CD14-positive monocyte (primary cell): Measurements from ENCODE around the gene KHDC4. TPM values are rescaled to one million over a fixed set of nuclear protein-coding genes. Genes with fewer than 3 reads are reported as not detected.
"Not testable (repeated sequence)": the region's sequence is repeated elsewhere in the genome, so short reads cannot be mapped to it uniquely, and the experiment has no call there.

Source experiments
- DNase-seq, 3 donors: peaks; one replicate each; pipeline ENCODE4 v3.0.0-alpha.2; 2011 to 2022
- H2AFZ ChIP-seq: 2 replicates; pipeline ENCODE4 v1.6.0; 2012; ENCODE audit warnings: mild to moderate bottlenecking, low read depth, low read length, inconsistent platforms; ENCODE audit not compliant: insufficient read depth, poor library complexity, severe bottlenecking
- H3K27ac ChIP-seq, 2 donors: 1 replicate in 1 of 2; 2 replicates in 1 of 2; pipeline ENCODE4 v1.5.1; 2012 to 2013; ENCODE audit warnings: low read length in 2 of 2, control low read depth in 1 of 2, inconsistent platforms in 1 of 2, low read depth in 1 of 2, mild to moderate bottlenecking in 1 of 2
- H3K27me3 ChIP-seq, 2 donors: one replicate each; pipeline versions ENCODE4 v1.6.0 to v1.6.1; 2011 to 2013; ENCODE audit warnings: low read length in 2 of 2; ENCODE audit not compliant: control insufficient read depth in 2 of 2, insufficient read depth in 2 of 2
- H3K36me3 ChIP-seq, 2 donors: replicated peaks in 1 of 2; 1 replicate in 1 of 2; 2 replicates in 1 of 2; pipeline versions ENCODE4 v1.5.1 to v1.6.1; 2012 to 2013; ENCODE audit warnings: low read length in 2 of 2, control low read depth in 1 of 2, inconsistent platforms in 1 of 2, mild to moderate bottlenecking in 1 of 2; ENCODE audit not compliant: insufficient read depth in 2 of 2, control insufficient read depth in 1 of 2
- H3K4me1 ChIP-seq, 2 donors: 1 replicate in 1 of 2; 2 replicates in 1 of 2; pipeline versions ENCODE4 v1.5.1 to v1.6.1; 2012 to 2013; ENCODE audit warnings: low read length in 2 of 2, control low read depth in 1 of 2, inconsistent platforms in 1 of 2, mild to moderate bottlenecking in 1 of 2, moderate library complexity in 1 of 2; ENCODE audit not compliant: insufficient read depth in 2 of 2, control insufficient read depth in 1 of 2
- H3K4me2 ChIP-seq: replicated peaks from 2 replicates; pipeline ENCODE3; 2012; ENCODE audit warnings: low read length, moderate library complexity, mild to moderate bottlenecking; ENCODE audit not compliant: poor library complexity, severe bottlenecking; ENCODE audit errors: extremely low read depth
- H3K4me3 ChIP-seq, 3 experiments: fragments of 200-600 bp in 1 of 3; sonication (generic) in 1 of 3; replicated peaks in 1 of 3; 1 replicate in 2 of 3; 2 replicates in 1 of 3; pipeline ENCODE4 v1.5.1; 2011 to 2013; ENCODE audit warnings: low read length in 3 of 3, mild to moderate bottlenecking in 3 of 3, control low read depth in 2 of 3, low read depth in 2 of 3, inconsistent platforms in 1 of 3, moderate library complexity in 1 of 3
- H3K79me2 ChIP-seq: 2 replicates; pipeline ENCODE4 v1.6.0; 2012; ENCODE audit warnings: mild to moderate bottlenecking, control low read depth, inconsistent platforms, low read length, moderate library complexity; ENCODE audit not compliant: insufficient read depth
- H3K9ac ChIP-seq: 2 replicates; pipeline ENCODE4 v1.6.0; 2017; ENCODE audit warnings: low read length, mild to moderate bottlenecking; ENCODE audit not compliant: insufficient read depth, poor library complexity, severe bottlenecking
- H3K9me3 ChIP-seq, 2 donors: replicated peaks in 1 of 2; 1 replicate in 1 of 2; 2 replicates in 1 of 2; pipeline versions ENCODE4 v1.5.1 to v1.6.1; 2012 to 2013; ENCODE audit warnings: low read length in 2 of 2, control low read depth in 1 of 2; ENCODE audit not compliant: control insufficient read depth in 1 of 2, insufficient read depth in 1 of 2
- H4K20me1 ChIP-seq: 2 replicates; pipeline ENCODE4 v1.6.0; 2012; ENCODE audit warnings: mild to moderate bottlenecking, low read length, control low read depth, moderate library complexity; ENCODE audit not compliant: insufficient read depth
- H3K27ac Mint-ChIP-seq, 7 donors: one replicate each; pipeline ENCODE4 v1.8.0; 2020; ENCODE audit warnings: mild to moderate bottlenecking in 7 of 7, mixed read lengths in 7 of 7, moderate library complexity in 6 of 7, inconsistent platforms in 2 of 7
- H3K27me3 Mint-ChIP-seq, 3 donors: one replicate each; pipeline ENCODE4 v1.8.0; 2021 to 2022; ENCODE audit warnings: low read depth in 3 of 3, mild to moderate bottlenecking in 3 of 3, mixed read lengths in 3 of 3, moderate library complexity in 3 of 3, inconsistent platforms in 1 of 3
- H3K36me3 Mint-ChIP-seq, 2 donors: one replicate each; pipeline ENCODE4 v1.8.0; 2020; ENCODE audit warnings: mixed read lengths in 2 of 2, inconsistent platforms in 1 of 2, mild to moderate bottlenecking in 1 of 2
- H3K4me1 Mint-ChIP-seq: one replicate; pipeline ENCODE4 v1.8.0; 2020; ENCODE audit warnings: mild to moderate bottlenecking, mixed read lengths
- H3K4me3 Mint-ChIP-seq, 2 donors: one replicate each; pipeline ENCODE4 v1.8.0; 2020; ENCODE audit warnings: mild to moderate bottlenecking in 2 of 2, mixed read lengths in 2 of 2, moderate library complexity in 1 of 2
- H3K9me3 Mint-ChIP-seq, 7 donors: one replicate each; pipeline ENCODE4 v1.8.0; 2020 to 2022; ENCODE audit warnings: mixed read lengths in 7 of 7, mild to moderate bottlenecking in 6 of 7, moderate library complexity in 6 of 7, inconsistent platforms in 2 of 7
- WGBS: methylation state at CpG from one replicate; pipeline ENCODE4 v1.1.5; 2013; ENCODE audit warnings: missing lambda C conversion rate; ENCODE audit not compliant: insufficient coverage; 5-methylcytosine and 5-hydroxymethylcytosine counted together
- intact Hi-C, 2 donors: fragments of 100-400 bp; cut with micrococcal nuclease; formaldehyde crosslinking; loops; one replicate each; pipeline versions ENCODE4 v1.15.0 to v1.15.1; 2023
- polyA plus RNA-seq, 3 donors: library from polyadenylated mRNA; depleted of rRNA in 1 of 3; unstranded in 2 of 3; stranded (reverse) in 1 of 3; fragments of 300-500 nt in 2 of 3; fragments of >200 nt in 1 of 3; fragmentation: Illumina TruSeq in 2 of 3; gene quantifications; 1 replicate in 2 of 3; 2 replicates in 1 of 3; pipeline ENCODE4 v1.2.3, GENCODE V29; 2012 to 2021
- TF ChIP-seq, protein P1 (sequence below): fragments of 200-600 bp; IDR thresholded peaks from one replicate; pipeline ENCODE4 v1.8.0; 2022; ENCODE audit warnings: antibody characterized with exemption, mild to moderate bottlenecking

KHDC4 gene
- polyA plus RNA-seq, 3 donors, result 3.4 to 22.0 (median 3.5) TPM

DNA sequence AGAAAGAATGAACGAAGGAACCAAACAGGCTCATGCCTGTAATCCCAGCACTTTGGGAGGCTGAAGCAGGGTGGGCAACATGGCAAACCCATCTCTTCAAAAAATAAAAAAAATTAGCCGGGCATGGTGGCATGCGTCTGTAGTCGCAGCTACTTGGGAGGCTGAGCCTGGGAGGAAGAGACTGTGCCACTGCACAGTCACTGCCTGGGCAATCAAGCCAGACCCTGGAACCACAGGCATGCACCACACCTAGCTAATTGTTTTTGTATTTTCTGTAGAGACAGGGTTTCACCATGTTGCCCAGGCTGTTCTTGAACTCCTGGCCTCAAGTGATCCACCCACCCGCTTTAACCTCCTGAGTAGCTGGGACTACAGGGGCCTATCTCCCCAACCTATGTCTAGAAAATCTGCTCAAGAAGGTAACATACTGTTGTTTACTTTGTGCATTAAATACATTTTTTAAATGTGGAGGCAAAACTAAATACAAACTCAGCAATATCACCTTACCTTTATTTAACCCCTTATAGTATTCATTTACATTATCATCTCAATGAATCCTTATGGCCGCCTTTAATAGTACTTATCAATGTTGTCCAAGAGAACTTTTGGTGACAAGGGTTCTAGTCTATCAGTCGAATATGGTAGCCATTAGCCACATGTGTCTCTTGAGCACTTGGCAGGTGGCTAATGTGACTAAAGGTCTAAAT, 2.7 kb downstream of the KHDC4 start:
- peaks cover 53 to 65% of the 10 kb centered on the region in 2 donors for H3K36me3 Mint-ChIP-seq
- no peak for DNase-seq
- Histone ChIP-seq H3K9ac (no peak overlapping the region), H3K27me3 (no peaks in the 10 kb centered on the region), H4K20me1 (peaks cover 57% of the 10 kb centered on the region), H3K4me2 (no peak overlapping the region), H3K79me2 (peaks cover 63% of the 10 kb centered on the region), H2AFZ (no peak overlapping the region), H3K4me1 (peaks cover 18 to 38% of the 10 kb centered on the region in 2 donors), H3K4me3 (no peak overlapping the region), H3K27ac (peak overlapping the region in 1 of 2 donors; percentile 11), H3K9me3 (no peaks in the 10 kb centered on the region), H3K36me3 (peaks cover 55 to 58% of the 10 kb centered on the region in 2 donors)
- intact Hi-C loops, result loop anchor here (5.0 kb wide), 2 partner anchors 121 to 136 kb away; partner anchors contain the start of genes LAMTOR2 (in 1 of the 2) and UBQLN4 (in 1 of the 2)
- H3K4me3 Mint-ChIP-seq, result no peak overlapping the region
- TF ChIP-seq, protein P1, sequence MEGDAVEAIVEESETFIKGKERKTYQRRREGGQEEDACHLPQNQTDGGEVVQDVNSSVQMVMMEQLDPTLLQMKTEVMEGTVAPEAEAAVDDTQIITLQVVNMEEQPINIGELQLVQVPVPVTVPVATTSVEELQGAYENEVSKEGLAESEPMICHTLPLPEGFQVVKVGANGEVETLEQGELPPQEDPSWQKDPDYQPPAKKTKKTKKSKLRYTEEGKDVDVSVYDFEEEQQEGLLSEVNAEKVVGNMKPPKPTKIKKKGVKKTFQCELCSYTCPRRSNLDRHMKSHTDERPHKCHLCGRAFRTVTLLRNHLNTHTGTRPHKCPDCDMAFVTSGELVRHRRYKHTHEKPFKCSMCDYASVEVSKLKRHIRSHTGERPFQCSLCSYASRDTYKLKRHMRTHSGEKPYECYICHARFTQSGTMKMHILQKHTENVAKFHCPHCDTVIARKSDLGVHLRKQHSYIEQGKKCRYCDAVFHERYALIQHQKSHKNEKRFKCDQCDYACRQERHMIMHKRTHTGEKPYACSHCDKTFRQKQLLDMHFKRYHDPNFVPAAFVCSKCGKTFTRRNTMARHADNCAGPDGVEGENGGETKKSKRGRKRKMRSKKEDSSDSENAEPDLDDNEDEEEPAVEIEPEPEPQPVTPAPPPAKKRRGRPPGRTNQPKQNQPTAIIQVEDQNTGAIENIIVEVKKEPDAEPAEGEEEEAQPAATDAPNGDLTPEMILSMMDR, result no peak
- H3K27me3 Mint-ChIP-seq, result no peaks in the 10 kb centered on the region
- 89% methylated on average over 5 of the region's 7 CpGs for WGBS
- H3K4me1 Mint-ChIP-seq, result peaks cover 20% of the 10 kb centered on the region
- peak overlapping the region in 3 of 7 donors; percentile 65 to 83 (median 78) for H3K27ac Mint-ChIP-seq
- no peaks in the 10 kb centered on the region for H3K9me3 Mint-ChIP-seq

DNA sequence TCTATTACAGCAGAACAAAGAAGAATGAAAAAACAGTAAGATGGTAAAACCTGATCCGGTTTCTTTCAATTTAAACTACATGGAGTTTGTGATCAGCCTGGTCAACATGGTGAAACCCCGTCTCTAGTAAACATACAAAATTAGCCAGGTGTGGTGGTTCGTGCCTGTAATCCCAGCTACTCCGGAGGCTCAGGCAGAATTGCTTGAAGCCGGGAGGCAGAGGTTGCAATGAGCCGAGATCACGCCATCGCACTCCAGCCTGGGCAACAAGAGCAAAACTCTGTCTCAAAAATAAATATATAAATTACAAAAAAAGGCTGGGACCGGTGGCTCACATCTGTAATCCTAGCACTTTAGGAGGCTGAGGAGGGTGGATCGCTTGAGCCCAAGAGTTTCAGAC, 3.5 kb downstream of the KHDC4 start:
- intact Hi-C loops, result loop anchor here (5.0 kb wide), 2 partner anchors 122 to 137 kb away; partner anchors contain the start of genes LAMTOR2 (in 1 of the 2) and UBQLN4 (in 1 of the 2)
- H3K4me3 ChIP-seq, H3K27me3 ChIP-seq, H3K9me3 ChIP-seq, H2AFZ ChIP-seq, H3K4me2 ChIP-seq, H3K4me3 Mint-ChIP-seq, H3K9ac ChIP-seq, H3K9me3 Mint-ChIP-seq, H3K27me3 Mint-ChIP-seq, DNase-seq: not testable (repeated sequence)
- Mint-ChIP-seq H3K36me3 (peaks cover 60 to 73% of the 10 kb centered on the region in 2 donors), H3K4me1 (peaks cover 20% of the 10 kb centered on the region), H3K27ac (peak overlapping the region in 2 of 7 donors; percentile 65 to 78)
- Histone ChIP-seq H3K27ac (peak overlapping the region in 1 of 2 donors; percentile 48), H4K20me1 (peaks cover 64% of the 10 kb centered on the region), H3K79me2 (peaks cover 70% of the 10 kb centered on the region), H3K36me3 (peaks cover 62 to 66% of the 10 kb centered on the region in 2 donors), H3K4me1 (peaks cover 18 to 38% of the 10 kb centered on the region in 2 donors)
- 100% methylated on average over 2 of the region's 10 CpGs for WGBS
